ENCODE results near the gene DOCK3. TPM values are rescaled to one million over a fixed set of nuclear protein-coding genes. Genes with fewer than 3 reads are reported as not detected.

The DOCK3 gene
- total RNA-seq, 6 donors from 2014 or later: 0.15 to 3.1 (median 0.88) TPM

DNA sequence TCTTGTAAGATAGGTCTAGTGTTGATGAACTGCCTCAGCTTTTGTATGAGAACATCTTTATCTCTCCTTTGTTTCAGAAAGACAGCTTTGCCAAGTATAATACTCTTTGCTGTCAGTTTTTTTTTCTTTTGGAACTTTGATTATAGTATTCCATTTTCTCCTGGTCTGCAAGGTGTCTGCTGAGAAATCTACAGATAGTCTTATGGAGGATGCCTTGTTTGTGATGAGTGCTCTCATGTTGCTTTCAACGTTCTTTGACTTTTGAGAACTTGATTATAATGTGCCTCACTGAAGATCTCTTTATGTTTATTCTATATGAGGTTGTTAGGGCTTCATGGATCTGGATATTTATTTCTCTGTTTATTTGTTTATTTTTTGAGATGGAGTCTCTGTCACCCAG lies 60.3 kb downstream of the DOCK3 start:
- TF ChIP-seq EP300 (IDR thresholded peaks at IDR 0.05) (no peak), POLR2A (IDR thresholded peaks at IDR 0.05) (no peak), POLR2AphosphoS5 (IDR thresholded peaks at IDR 0.05) (no peak)
- TF ChIP-seq, protein P1, sequence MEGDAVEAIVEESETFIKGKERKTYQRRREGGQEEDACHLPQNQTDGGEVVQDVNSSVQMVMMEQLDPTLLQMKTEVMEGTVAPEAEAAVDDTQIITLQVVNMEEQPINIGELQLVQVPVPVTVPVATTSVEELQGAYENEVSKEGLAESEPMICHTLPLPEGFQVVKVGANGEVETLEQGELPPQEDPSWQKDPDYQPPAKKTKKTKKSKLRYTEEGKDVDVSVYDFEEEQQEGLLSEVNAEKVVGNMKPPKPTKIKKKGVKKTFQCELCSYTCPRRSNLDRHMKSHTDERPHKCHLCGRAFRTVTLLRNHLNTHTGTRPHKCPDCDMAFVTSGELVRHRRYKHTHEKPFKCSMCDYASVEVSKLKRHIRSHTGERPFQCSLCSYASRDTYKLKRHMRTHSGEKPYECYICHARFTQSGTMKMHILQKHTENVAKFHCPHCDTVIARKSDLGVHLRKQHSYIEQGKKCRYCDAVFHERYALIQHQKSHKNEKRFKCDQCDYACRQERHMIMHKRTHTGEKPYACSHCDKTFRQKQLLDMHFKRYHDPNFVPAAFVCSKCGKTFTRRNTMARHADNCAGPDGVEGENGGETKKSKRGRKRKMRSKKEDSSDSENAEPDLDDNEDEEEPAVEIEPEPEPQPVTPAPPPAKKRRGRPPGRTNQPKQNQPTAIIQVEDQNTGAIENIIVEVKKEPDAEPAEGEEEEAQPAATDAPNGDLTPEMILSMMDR (IDR thresholded peaks at IDR 0.05): no peak
- H3K27me3 ChIP-seq: no peaks in the 10 kb centered on the region
- DNase-seq (no peak), ATAC-seq (ENCODE audit: low FRiP score in 2 of 2) (no peak)
- H3K4me3 ChIP-seq: no peak overlapping the region
- H3K27ac ChIP-seq: no peak overlapping the region
- no peaks in the 10 kb centered on the region for H3K36me3 ChIP-seq
- no peaks in the 10 kb centered on the region for H3K4me1 ChIP-seq
- peaks cover 0 to 10% (median 5%) of the 10 kb centered on the region in 4 donors for H3K9me3 ChIP-seq
- 0 to 50% methylated on average over 1 of the region's 1 CpG for WGBS, 2 donors

DNA sequence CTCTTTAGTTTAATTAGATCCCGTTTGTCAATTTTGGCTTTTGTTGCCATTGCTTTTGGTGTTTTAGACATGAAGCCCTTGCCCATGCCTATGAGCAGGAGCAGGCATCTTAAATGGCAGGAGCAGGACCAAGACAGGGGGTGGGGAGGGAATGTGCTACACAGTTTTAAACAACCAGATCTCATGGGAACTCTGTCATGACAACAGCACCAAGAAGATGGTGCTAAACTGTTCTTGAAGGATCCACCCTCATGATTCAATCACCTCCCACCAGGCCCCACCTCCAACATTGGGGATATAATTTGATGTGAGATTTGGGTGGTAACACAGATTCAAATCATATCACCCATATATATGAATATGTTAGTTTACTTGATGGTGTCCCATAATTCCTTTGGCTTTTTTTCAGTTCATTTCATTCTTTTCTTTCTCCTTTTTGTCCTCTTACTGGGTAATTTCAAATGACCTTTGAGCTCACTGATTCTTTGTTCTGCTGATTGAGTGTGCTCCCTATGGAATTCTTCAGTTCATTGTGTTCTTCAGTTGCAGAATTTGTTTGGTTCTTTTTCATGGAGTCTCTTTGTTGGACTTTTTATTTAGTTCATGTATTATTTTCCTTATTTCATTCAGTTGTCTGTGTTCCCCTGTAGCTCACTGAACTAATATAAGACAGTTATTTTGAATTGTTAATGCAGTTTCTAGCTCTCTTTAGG lies 62.6 kb downstream of the DOCK3 start:
- Histone ChIP-seq H3K27ac (no peak overlapping the region), H3K9me3 (peaks cover 0 to 10% (median 5%) of the 10 kb centered on the region in 4 donors), H3K27me3 (no peaks in the 10 kb centered on the region), H3K36me3 (no peaks in the 10 kb centered on the region), H3K4me3 (no peak overlapping the region), H3K4me1 (no peaks in the 10 kb centered on the region)
- TF ChIP-seq POLR2AphosphoS5 (IDR thresholded peaks at IDR 0.05) (no peak), EP300 (IDR thresholded peaks at IDR 0.05) (no peak), POLR2A (IDR thresholded peaks at IDR 0.05) (no peak)
- TF ChIP-seq, protein P1 (IDR thresholded peaks at IDR 0.05): no peak
- no peak for DNase-seq
- WGBS, 2 donors: 88 to 94% methylated on average over 1 of the region's 1 CpG
- ATAC-seq (ENCODE audit: low FRiP score in 2 of 2): no peak

DNA sequence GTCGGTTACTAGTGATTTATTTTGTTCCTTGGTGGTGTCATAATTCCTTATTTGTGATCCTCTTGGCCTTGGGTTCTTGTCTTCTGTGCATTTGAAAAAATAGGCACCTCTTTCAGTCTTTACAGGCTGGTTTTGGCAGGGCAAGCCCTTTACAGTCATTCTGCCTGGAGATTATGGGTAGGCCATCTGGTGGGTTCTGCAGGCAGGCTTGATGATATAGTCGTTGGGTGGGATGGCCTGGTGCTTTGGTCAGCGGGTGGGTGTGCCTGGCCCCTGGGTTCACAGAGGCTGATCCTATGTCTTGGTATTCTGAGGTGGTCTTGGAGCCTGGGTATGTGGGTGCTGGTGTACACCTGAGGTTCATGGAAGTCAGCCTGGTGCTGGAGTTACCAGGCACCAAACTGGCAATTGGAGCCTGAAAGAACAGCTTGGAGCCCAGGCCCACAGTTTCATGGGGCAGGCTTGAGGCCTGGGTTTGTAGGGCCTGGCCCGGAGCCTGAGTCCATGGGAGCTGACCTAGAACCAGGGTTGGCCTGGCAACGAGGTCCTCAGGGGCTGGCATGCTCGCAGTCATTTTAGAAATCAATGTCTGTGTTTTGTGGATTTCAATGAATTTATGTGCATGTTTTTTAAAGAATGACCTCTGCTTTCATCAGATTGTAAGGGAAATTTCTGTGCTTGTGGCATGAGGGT lies 63.3 kb downstream of the DOCK3 start:
- TF ChIP-seq, protein P1 (IDR thresholded peaks at IDR 0.05): no peak
- no peak overlapping the region for H3K27ac ChIP-seq
- 87 to 92% methylated on average over 5 to 6 of the region's 6 CpGs for WGBS, 2 donors
- H3K36me3 ChIP-seq: no peaks in the 10 kb centered on the region
- no peaks in the 10 kb centered on the region for H3K4me1 ChIP-seq
- H3K27me3 ChIP-seq: no peaks in the 10 kb centered on the region
- peaks cover 0 to 10% (median 5%) of the 10 kb centered on the region in 4 donors for H3K9me3 ChIP-seq
- ATAC-seq (ENCODE audit: low FRiP score in 2 of 2) (no peak), DNase-seq (peak in 1 of 2 donors; percentile 8)
- no peak overlapping the region for H3K4me3 ChIP-seq

DNA sequence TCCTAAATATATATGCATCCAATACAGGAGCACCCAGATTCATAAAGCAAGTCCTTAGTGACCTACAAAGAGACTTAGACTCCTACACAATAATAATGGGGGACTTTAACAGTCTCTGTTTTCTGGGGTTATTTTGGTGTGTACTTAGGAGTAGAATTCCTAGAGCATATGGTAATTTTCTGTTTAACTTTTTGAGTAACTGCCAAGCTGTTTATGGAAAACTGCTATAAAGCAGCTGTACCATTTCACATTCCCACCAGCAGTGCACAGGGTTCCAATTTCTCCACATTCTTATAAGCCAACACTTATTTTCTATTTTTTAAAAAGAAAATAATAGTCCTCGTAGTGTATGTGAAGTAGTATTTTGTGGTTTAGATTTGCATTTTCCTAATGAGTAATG lies 68.9 kb downstream of the DOCK3 start:
- no peaks in the 10 kb centered on the region for H3K27me3 ChIP-seq
- 77 to 82% methylated on average over 1 of the region's 1 CpG for WGBS, 2 donors
- ATAC-seq (ENCODE audit: low FRiP score in 2 of 2) (no peak), DNase-seq (no peak)
- no peaks in the 10 kb centered on the region for H3K4me1 ChIP-seq
- H3K4me3 ChIP-seq: no peak overlapping the region
- no peaks in the 10 kb centered on the region for H3K9me3 ChIP-seq
- TF ChIP-seq EP300 (IDR thresholded peaks at IDR 0.05) (no peak), POLR2A (IDR thresholded peaks at IDR 0.05) (no peak), POLR2AphosphoS5 (IDR thresholded peaks at IDR 0.05) (no peak)
- TF ChIP-seq, protein P1 (IDR thresholded peaks at IDR 0.05): no peak
- H3K36me3 ChIP-seq: no peaks in the 10 kb centered on the region
- no peak overlapping the region for H3K27ac ChIP-seq
